NB4 (cell line): ENCODE results near the gene ARHGAP24.

Source experiments
- CTCF ChIP-seq: IDR thresholded peaks from one replicate; pipeline ENCODE4 v1.5.1; 2012; ENCODE audit warnings: low read depth, low read length
- POLR2A ChIP-seq: IDR thresholded peaks from 2 replicates; pipeline ENCODE4 v1.6.1; 2011; ENCODE audit warnings: mild to moderate bottlenecking; ENCODE audit not compliant: insufficient read length; ENCODE audit errors: extremely low read depth

GRCh38 chr4:85477534-85477933 is 2.6 kb downstream of the ARHGAP24 start:
- TF ChIP-seq CTCF: no peak
- no peak for TF ChIP-seq POLR2A
